ENCODE measurements around the gene ZGPAT. TPM values are rescaled to one million over a fixed set of nuclear protein-coding genes. Genes with fewer than 3 reads are reported as not detected.

The ZGPAT gene
- total and polyA plus RNA-seq, 12 donors: 4.4 to 120 (median 35.3) TPM

GRCh38 chr20:63755933-63756647 is 48.3 kb downstream of the ZGPAT start:
- TF ChIP-seq POLR2A (IDR thresholded peaks at IDR 0.05) (no peak), CTCF (IDR thresholded peaks at IDR 0.05) (no peak)
- H3K9me3 ChIP-seq (replicated peaks in 1 of 3): no peaks in the 10 kb centered on the region
- H3K36me3 ChIP-seq (replicated peaks in 1 of 2): no peaks in the 10 kb centered on the region
- intact Hi-C loops (cut with DNase I): no loop called here
- no peaks in the 10 kb centered on the region for H3K27me3 ChIP-seq
- no peak for DNase-seq
- H3K27ac ChIP-seq: no peak overlapping the region
- WGBS, 4 donors: 79 to 86% (median 82%) methylated on average over 14 to 18 of the region's 18 CpGs
- no peak overlapping the region for H3K4me3 ChIP-seq
- H3K4me1 ChIP-seq (replicated peaks in 1 of 2): no peaks in the 10 kb centered on the region

- H3K36me3 ChIP-seq (replicated peaks in 1 of 2): no peaks in the 10 kb centered on the region
- intact Hi-C loops (cut with DNase I): no loop called here
- TF ChIP-seq CTCF (IDR thresholded peaks at IDR 0.05): no peak
- TF ChIP-seq POLR2A (IDR thresholded peaks at IDR 0.05): no peak
- WGBS, 4 donors: 62 to 80% (median 73%) methylated on average over 8 of the region's 8 CpGs
- no peak for DNase-seq
- H3K4me1 ChIP-seq (replicated peaks in 1 of 2): no peaks in the 10 kb centered on the region
- H3K9me3 ChIP-seq (replicated peaks in 1 of 3): no peaks in the 10 kb centered on the region
- H3K27ac ChIP-seq: no peak overlapping the region
- H3K4me3 ChIP-seq: no peak overlapping the region
- no peaks in the 10 kb centered on the region for H3K27me3 ChIP-seq
These were observed 48.8 kb downstream of the ZGPAT start for GRCh38 chr20:63756648-63756991.

- WGBS, 4 donors: 88 to 93% (median 90%) methylated on average over 3 to 7 of the region's 7 CpGs
- Histone ChIP-seq H3K4me1 (replicated peaks in 1 of 2) (no peaks in the 10 kb centered on the region), H3K27me3 (no peaks in the 10 kb centered on the region), H3K27ac (no peak overlapping the region), H3K4me3 (no peak overlapping the region), H3K9me3 (replicated peaks in 1 of 3) (no peaks in the 10 kb centered on the region), H3K36me3 (replicated peaks in 1 of 2) (peaks cover 0 to 3% of the 10 kb centered on the region in 2 donors)
- DNase-seq: no peak
- intact Hi-C loops (cut with DNase I): no loop called here
- TF ChIP-seq CTCF (IDR thresholded peaks at IDR 0.05): no peak
These were observed 50.3 kb downstream of the ZGPAT start for GRCh38 chr20:63758152-63758551.

- Histone ChIP-seq H3K9me3 (replicated peaks in 1 of 3) (no peaks in the 10 kb centered on the region), H3K27ac (no peak overlapping the region), H3K36me3 (replicated peaks in 1 of 2) (peaks cover 0 to 3% of the 10 kb centered on the region in 2 donors), H3K4me3 (no peak overlapping the region), H3K4me1 (replicated peaks in 1 of 2) (no peaks in the 10 kb centered on the region), H3K27me3 (no peaks in the 10 kb centered on the region)
- WGBS, 4 donors: 86 to 89% (median 89%) methylated on average over 7 of the region's 7 CpGs
- TF ChIP-seq POLR2A (IDR thresholded peaks at IDR 0.05): no peak
- no peak for TF ChIP-seq CTCF (IDR thresholded peaks at IDR 0.05)
- intact Hi-C loops (cut with DNase I): no loop called here
- no peak for DNase-seq
These were observed 51.6 kb downstream of the ZGPAT start for GRCh38 chr20:63759377-63759901.
